ENCODE measurements around the gene ZNF586.

Gene ZNF586

DNA sequence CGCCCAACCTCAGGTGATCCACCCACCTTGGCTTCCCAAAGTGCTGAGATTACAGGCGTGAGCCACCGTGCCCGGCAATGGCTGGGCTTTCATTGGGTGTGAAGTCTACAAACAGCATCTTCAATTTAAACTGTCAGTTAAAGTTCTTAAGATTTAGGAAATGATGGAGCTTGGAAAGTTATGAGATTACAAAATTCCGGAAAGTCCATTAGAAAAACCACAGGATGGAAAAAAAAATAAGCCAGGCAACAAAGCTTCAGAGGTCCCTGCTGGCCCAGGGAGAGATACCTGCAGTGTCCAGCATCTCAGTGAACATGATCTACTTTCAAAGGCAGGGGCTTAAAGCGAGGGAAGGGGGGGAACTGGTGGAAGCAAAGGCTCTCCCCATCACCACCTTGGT, 56.0 kb downstream of the ZNF586 start:
- no peak for DNase-seq

GRCh38 chr19:57829316-57829715, 59.8 kb downstream of the ZNF586 start:
- DNase-seq, result no peak

DNA sequence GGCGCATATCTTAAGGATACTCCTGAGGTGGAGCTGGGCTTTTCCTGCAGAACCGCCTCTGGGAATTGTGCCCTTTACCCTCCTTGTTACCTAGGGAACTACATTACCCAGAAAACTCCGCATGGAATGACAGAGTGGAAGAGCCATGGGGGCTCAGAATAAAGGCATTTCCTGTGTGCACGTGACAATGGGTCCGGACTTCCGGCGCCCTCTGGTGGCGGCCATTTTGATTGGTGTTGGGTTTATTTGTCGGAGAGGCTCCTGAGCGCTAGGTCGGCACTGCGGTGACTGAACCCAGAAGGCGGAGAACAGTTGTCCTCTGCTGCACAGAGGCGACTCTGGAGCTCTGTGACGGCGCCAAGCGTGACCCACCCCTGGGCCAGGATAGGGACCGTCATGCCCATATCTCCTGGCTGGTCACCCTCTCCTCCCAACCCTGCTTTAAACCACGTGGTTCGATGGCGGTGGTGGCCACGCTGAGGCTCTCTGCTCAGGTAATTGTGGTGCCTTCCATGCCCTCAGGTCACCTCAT, 60.7 kb downstream of the ZNF586 start, which contains the start of gene ZNF587B:
TSS of gene ZNF587B (plus strand) at position 229 of the 532 bp plus-strand sequence. CDS start at position 459, 230 bp downstream.
- DNase-seq, result no peak
